H9 (cell line): ENCODE measurements around the gene GALNT7. TPM values are rescaled to one million over a fixed set of nuclear protein-coding genes. Genes with fewer than 3 reads are reported as not detected.

Experiments used
- DNase-seq: peaks from one replicate; pipeline ENCODE4 v3.0.0-alpha.2; 2017
- H2AFZ ChIP-seq: one replicate; pipeline ENCODE4 v1.6.1; 2013; ENCODE audit warnings: mild to moderate bottlenecking, low read length, control low read depth, moderate library complexity
- H2AK5ac ChIP-seq: 2 replicates; pipeline ENCODE4 v1.6.1; 2013; ENCODE audit warnings: low read length, control low read depth, mixed read lengths; ENCODE audit not compliant: insufficient read length
- H2BK120ac ChIP-seq: one replicate; pipeline ENCODE4 v1.6.1; 2013; ENCODE audit warnings: low read depth, mild to moderate bottlenecking, low read length, control low read depth, inconsistent platforms; ENCODE audit not compliant: poor library complexity, severe bottlenecking
- H2BK12ac ChIP-seq: 2 replicates; pipeline ENCODE4 v1.6.1; 2013; ENCODE audit warnings: low read length, control low read depth, mixed read lengths, low read depth; ENCODE audit not compliant: insufficient read length
- H2BK15ac ChIP-seq: 2 replicates; pipeline ENCODE4 v1.6.1; 2013; ENCODE audit warnings: low read depth, low read length, control low read depth
- H2BK20ac ChIP-seq: one replicate; pipeline ENCODE4 v1.6.1; 2013; ENCODE audit warnings: low read depth, mild to moderate bottlenecking, low read length, control low read depth, inconsistent platforms; ENCODE audit not compliant: poor library complexity, severe bottlenecking
- H2BK5ac ChIP-seq: 2 replicates; pipeline ENCODE4 v1.6.1; 2013; ENCODE audit warnings: low read length, control low read depth, mixed read lengths; ENCODE audit not compliant: insufficient read length
- H3K14ac ChIP-seq: 2 replicates; pipeline ENCODE4 v1.6.1; 2013; ENCODE audit warnings: low read length, control low read depth; ENCODE audit not compliant: insufficient read depth
- H3K18ac ChIP-seq: 2 replicates; pipeline ENCODE4 v1.6.1; 2013; ENCODE audit warnings: low read depth, mild to moderate bottlenecking, mixed read lengths, low read length, control low read depth; ENCODE audit not compliant: insufficient read length
- H3K23ac ChIP-seq: 2 replicates; pipeline ENCODE4 v1.6.1; 2013; ENCODE audit warnings: low read length, control low read depth, mixed read lengths, low read depth; ENCODE audit not compliant: insufficient read length
- H3K23me2 ChIP-seq: 2 replicates; pipeline ENCODE4 v1.6.1; 2013; ENCODE audit warnings: low read depth, mild to moderate bottlenecking, mixed read lengths, low read length, control low read depth; ENCODE audit not compliant: insufficient read length, poor library complexity, severe bottlenecking
- H3K27ac ChIP-seq: 2 replicates; pipeline ENCODE4 v1.5.1; 2013; ENCODE audit warnings: low read length, control low read depth, mixed read lengths, low read depth; ENCODE audit not compliant: insufficient read length
- H3K27me3 ChIP-seq: 2 replicates; pipeline ENCODE4 v1.6.1; 2013; ENCODE audit warnings: low read length, control low read depth, inconsistent platforms; ENCODE audit not compliant: insufficient read depth
- H3K4ac ChIP-seq: 2 replicates; pipeline ENCODE4 v1.6.1; 2013; ENCODE audit warnings: low read depth, mild to moderate bottlenecking, control low read depth, inconsistent platforms, low read length, moderate library complexity
- H3K4me1 ChIP-seq: 2 replicates; pipeline ENCODE4 v1.6.1; 2013; ENCODE audit warnings: low read length, control low read depth, inconsistent platforms; ENCODE audit not compliant: insufficient read depth
- H3K4me2 ChIP-seq: 2 replicates; pipeline ENCODE4 v1.6.1; 2013; ENCODE audit warnings: low read length, control low read depth, mixed read lengths; ENCODE audit not compliant: insufficient read length, insufficient read depth
- H3K56ac ChIP-seq: 2 replicates; pipeline ENCODE4 v1.6.1; 2013; ENCODE audit warnings: low read depth, mild to moderate bottlenecking, mixed read lengths, low read length, control low read depth; ENCODE audit not compliant: insufficient read length
- H3K79me1 ChIP-seq: 2 replicates; pipeline ENCODE4 v1.6.1; 2013; ENCODE audit warnings: low read depth, mild to moderate bottlenecking, moderate library complexity, low read length, control low read depth, inconsistent platforms; ENCODE audit not compliant: insufficient read depth, poor library complexity, severe bottlenecking
- H3K79me2 ChIP-seq: 2 replicates; pipeline ENCODE4 v1.6.1; 2013; ENCODE audit warnings: low read length, control low read depth, inconsistent platforms; ENCODE audit not compliant: insufficient read depth
- H3K9ac ChIP-seq: 2 replicates; pipeline ENCODE4 v1.6.1; 2013; ENCODE audit warnings: low read length, control low read depth, mixed read lengths; ENCODE audit not compliant: insufficient read length; ENCODE audit errors: extremely low read depth
- H3K9me3 ChIP-seq: one replicate; pipeline ENCODE4 v1.6.1; 2013; ENCODE audit warnings: low read depth, low read length, inconsistent platforms; ENCODE audit not compliant: control insufficient read depth
- H3T11ph ChIP-seq: one replicate; pipeline ENCODE4 v1.6.1; 2013; ENCODE audit warnings: mild to moderate bottlenecking, low read length, control low read depth, inconsistent platforms
- H4K20me1 ChIP-seq: one replicate; pipeline ENCODE4 v1.6.1; 2013; ENCODE audit not compliant: control insufficient read depth, insufficient read length, insufficient read depth
- H4K5ac ChIP-seq: 2 replicates; pipeline ENCODE4 v1.6.1; 2013; ENCODE audit warnings: low read depth, mild to moderate bottlenecking, mixed read lengths, low read length, control low read depth; ENCODE audit not compliant: insufficient read length
- H4K8ac ChIP-seq: replicated peaks from 2 replicates; pipeline ENCODE4 v1.6.1; 2013; ENCODE audit warnings: low read length, control low read depth, mixed read lengths, low read depth; ENCODE audit not compliant: insufficient read length
- H4K91ac ChIP-seq: 2 replicates; pipeline ENCODE4 v1.6.1; 2013; ENCODE audit warnings: low read depth, mild to moderate bottlenecking, moderate library complexity, mixed read lengths, low read length, control low read depth; ENCODE audit not compliant: insufficient read length
- H3K27ac Mint-ChIP-seq, 3 experiments: 2 replicates in 2 of 3; 3 replicates in 1 of 3; pipeline ENCODE4 v1.8.0; 2020 to 2021; ENCODE audit warnings: mixed read lengths in 3 of 3, mild to moderate bottlenecking in 1 of 3, moderate library complexity in 1 of 3
- H3K27me3 Mint-ChIP-seq: 2 replicates; pipeline ENCODE4 v1.8.0; 2021; ENCODE audit warnings: low read depth, mild to moderate bottlenecking, moderate library complexity, mixed read lengths
- H3K36me3 Mint-ChIP-seq, 3 experiments: 2 replicates in 2 of 3; 3 replicates in 1 of 3; pipeline ENCODE4 v1.8.0; 2020 to 2021; ENCODE audit warnings: low read depth in 3 of 3, mixed read lengths in 3 of 3; ENCODE audit not compliant: insufficient read depth in 1 of 3
- H3K4me1 Mint-ChIP-seq, 2 experiments: 2 replicates each; pipeline ENCODE4 v1.8.0; 2020; ENCODE audit warnings: mixed read lengths in 2 of 2
- H3K4me3 Mint-ChIP-seq, 2 experiments: 2 replicates in 1 of 2; 3 replicates in 1 of 2; pipeline ENCODE4 v1.8.0; 2020 to 2021; ENCODE audit warnings: mild to moderate bottlenecking in 2 of 2, mixed read lengths in 2 of 2, moderate library complexity in 1 of 2
- H3K9me3 Mint-ChIP-seq, 2 experiments: 2 replicates in 1 of 2; 3 replicates in 1 of 2; pipeline ENCODE4 v1.8.0; 2020; ENCODE audit warnings: mild to moderate bottlenecking in 2 of 2, mixed read lengths in 2 of 2, moderate library complexity in 1 of 2
- CTCF ChIP-seq: fragments of 200-600 bp; sonication (generic); conservative IDR thresholded peaks from 3 replicates; pipeline ENCODE4 v1.8.0; 2021; ENCODE audit warnings: antibody characterized with exemption, mild to moderate bottlenecking
- WGBS: extraction: QIAGEN DNeasy Blood & Tissue Kit; methylation state at CpG from one replicate; pipeline ENCODE4 v1.1.7; 2013; ENCODE audit warnings: missing lambda C conversion rate, low lambda C conversion rate, mixed read lengths; ENCODE audit not compliant: insufficient read length; ENCODE audit errors: extremely low coverage; 5-methylcytosine and 5-hydroxymethylcytosine counted together
- total RNA-seq: library from RNA; stranded (reverse); gene quantifications from 2 replicates; pipeline ENCODE4 v1.2.1, GENCODE V29; 2021

Gene GALNT7
- total RNA-seq, 1 experiment from 2014 or later: 57.3 TPM

GRCh38 chr4:173293663-173294062 is 125.1 kb downstream of the GALNT7 start:
- H3K23me2 ChIP-seq: no peaks in the 10 kb centered on the region
- H3K79me2 ChIP-seq: no peaks in the 10 kb centered on the region
- H2BK12ac ChIP-seq: no peak overlapping the region
- H4K20me1 ChIP-seq: no peaks in the 10 kb centered on the region
- H3K4me2 ChIP-seq: no peak overlapping the region
- H3K27me3 Mint-ChIP-seq: no peaks in the 10 kb centered on the region
- H3K27ac Mint-ChIP-seq: peak overlapping the region in 1 of 3 experiments; percentile 81; a peak in 2 of 7 replicates
- H2BK20ac ChIP-seq: no peak overlapping the region
- H3K27me3 ChIP-seq: no peaks in the 10 kb centered on the region
- no peak overlapping the region for H4K91ac ChIP-seq
- no peaks in the 10 kb centered on the region for H3K4me1 Mint-ChIP-seq
- H3K36me3 Mint-ChIP-seq: peaks cover 0 to 9% (median 9%) of the 10 kb centered on the region in 3 experiments; a peak in 4 of 7 replicates
- H3K14ac ChIP-seq: no peak overlapping the region
- TF ChIP-seq CTCF: no peak
- DNase-seq: no peak
- no peak overlapping the region for H3K9ac ChIP-seq
- no peak overlapping the region for H4K8ac ChIP-seq
- H4K5ac ChIP-seq: no peak overlapping the region
- no peak overlapping the region for H2BK15ac ChIP-seq
- no peak overlapping the region for H3K56ac ChIP-seq
- H3K9me3 Mint-ChIP-seq: no peaks in the 10 kb centered on the region
- no peak overlapping the region for H3K4me3 Mint-ChIP-seq
- no peak overlapping the region for H2BK120ac ChIP-seq
- H3K9me3 ChIP-seq: no peaks in the 10 kb centered on the region
- no peak overlapping the region for H3K23ac ChIP-seq
- H3K79me1 ChIP-seq: peaks cover 4% of the 10 kb centered on the region
- no peak overlapping the region for H2AK5ac ChIP-seq
- no CpG with 5 or more reads among the region's 7 CpGs for WGBS
- H2BK5ac ChIP-seq: no peak overlapping the region
- H3K18ac ChIP-seq: no peak overlapping the region
- no peaks in the 10 kb centered on the region for H3K4me1 ChIP-seq
- no peak overlapping the region for H2AFZ ChIP-seq
- H3T11ph ChIP-seq: no peak overlapping the region
- no peak overlapping the region for H3K27ac ChIP-seq
- H3K4ac ChIP-seq: no peak overlapping the region
